ENCODE results near the gene NDUFV1. TPM values are rescaled to one million over a fixed set of nuclear protein-coding genes. Genes with fewer than 3 reads are reported as not detected.
A peak's percentile ranks its signal among the peaks of the same experiment; 100 is the strongest.

NDUFV1 gene
- total and polyA plus RNA-seq, 2 of the 4 experiments (the other 2 are of a cell fraction), result 120 to 133 TPM

DNA sequence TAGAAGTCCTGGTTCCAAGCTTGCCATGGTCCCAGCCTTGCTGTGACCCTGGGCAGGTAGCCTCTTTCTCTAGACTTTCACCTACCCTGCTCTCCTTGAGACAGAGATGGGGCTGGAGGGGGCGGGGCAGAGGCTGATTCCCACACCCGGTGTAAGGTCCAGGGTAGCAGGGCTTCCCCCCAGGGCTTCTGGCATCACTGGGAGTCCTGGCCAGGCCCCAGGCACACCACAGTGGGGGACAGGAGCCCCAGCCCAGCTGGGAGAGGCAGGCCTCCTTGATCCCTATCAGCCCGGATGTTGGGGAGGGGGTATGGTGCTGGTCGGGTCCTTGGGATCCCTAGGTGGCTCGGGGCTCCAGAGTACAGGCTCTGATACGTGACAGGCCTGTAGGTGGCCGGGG is 24.7 kb downstream of the NDUFV1 start:
- Histone ChIP-seq H3K4me3 (ENCODE audit: insufficient read depth, low read depth, low read length) (no peak overlapping the region), H3K9me1 (ENCODE audit: insufficient read depth, low read length) (peaks cover 4% of the 10 kb centered on the region; the same call in 1 of the 2 replicates), H3K9me3 (ENCODE audit: control insufficient read depth, insufficient read depth, low read length) (no peaks in the 10 kb centered on the region), H3K56ac (ENCODE audit: extremely low read depth, insufficient read depth, low read length) (no peak overlapping the region), H4K91ac (ENCODE audit: insufficient read depth, low read depth, low read length) (no peak overlapping the region), H3K27ac (ENCODE audit: insufficient read depth, low read length) (no peak overlapping the region), H3K9ac (ENCODE audit: low read depth, low read length) (no peak overlapping the region), H2AK5ac (ENCODE audit: low read depth, low read length) (no peak overlapping the region), H3K18ac (ENCODE audit: low read depth, low read length) (no peak overlapping the region), H2BK15ac (ENCODE audit: low read depth, low read length) (no peak overlapping the region), H4K20me1 (ENCODE audit: insufficient read depth, low read length) (no peaks in the 10 kb centered on the region), H3K14ac (replicated peaks; ENCODE audit: low read depth, low read length) (no peak overlapping the region), H3K36me3 (ENCODE audit: control insufficient read depth, insufficient read depth, low read length) (no peaks in the 10 kb centered on the region), H3K4me2 (ENCODE audit: low read depth, low read length) (no peak overlapping the region), H3K4me1 (ENCODE audit: control insufficient read depth, insufficient read depth, low read length) (0 out of 2 replicates have a peak, but pooled peaks cover 3% of the 10 kb centered on the region), H4K8ac (ENCODE audit: low read depth in 2 of 2, low read length in 2 of 2) (no peak overlapping the region; a peak in 1 of 4 replicates), H3K4ac (ENCODE audit: low read depth, low read length) (no peak overlapping the region), H2AFZ (replicated peaks; ENCODE audit: low read length, poor library complexity) (peak overlapping the region; percentile 32), H2BK5ac (ENCODE audit: low read depth, low read length, poor library complexity, severe bottlenecking) (no peak overlapping the region), H2BK20ac (ENCODE audit: low read depth, low read length) (no peak overlapping the region), H3K79me1 (ENCODE audit: low read depth in 1 of 2, low read length in 2 of 2) (no peaks in the 10 kb centered on the region), H4K5ac (ENCODE audit: low read depth, low read length) (no peak overlapping the region), H2AK9ac (replicated peaks; ENCODE audit: low read depth, low read length, poor library complexity) (peak overlapping the region; percentile 91), H3K23ac (ENCODE audit: low read depth, low read length) (no peak overlapping the region), H2BK120ac (ENCODE audit: low read depth, low read length) (no peak overlapping the region), H3K27me3 (ENCODE audit: control insufficient read depth, insufficient read depth, low read length) (peaks cover 5% of the 10 kb centered on the region; the same call in 1 of the 2 replicates)
- CTCF ChIA-PET, result no interaction called here
- no TSS peak for BruUV-seq (replicated peaks)
- dilution Hi-C loops (cut with HindIII; ENCODE audit: low sequenced_read_pairs, unreplicated experiment), result no loop called here
- intact Hi-C loops (cut with micrococcal nuclease), result no loop called here
- TF ChIP-seq CEBPB (IDR thresholded peaks at IDR 0.05; ENCODE audit: low read depth, low read length) (no peak), MAZ (IDR thresholded peaks at IDR 0.05; ENCODE audit: borderline replicate concordance, low read depth, low read length) (no peak), SMC3 (IDR thresholded peaks at IDR 0.05; ENCODE audit: low read depth, low read length) (no peak), FOS (IDR thresholded peaks at IDR 0.05; ENCODE audit: low read depth, low read length) (no peak), RFX5 (IDR thresholded peaks at IDR 0.05; ENCODE audit: low read depth, low read length) (no peak), CHD1 (IDR thresholded peaks at IDR 0.05; ENCODE audit: low read depth, low read length) (no peak)
- TF ChIP-seq, protein P1, sequence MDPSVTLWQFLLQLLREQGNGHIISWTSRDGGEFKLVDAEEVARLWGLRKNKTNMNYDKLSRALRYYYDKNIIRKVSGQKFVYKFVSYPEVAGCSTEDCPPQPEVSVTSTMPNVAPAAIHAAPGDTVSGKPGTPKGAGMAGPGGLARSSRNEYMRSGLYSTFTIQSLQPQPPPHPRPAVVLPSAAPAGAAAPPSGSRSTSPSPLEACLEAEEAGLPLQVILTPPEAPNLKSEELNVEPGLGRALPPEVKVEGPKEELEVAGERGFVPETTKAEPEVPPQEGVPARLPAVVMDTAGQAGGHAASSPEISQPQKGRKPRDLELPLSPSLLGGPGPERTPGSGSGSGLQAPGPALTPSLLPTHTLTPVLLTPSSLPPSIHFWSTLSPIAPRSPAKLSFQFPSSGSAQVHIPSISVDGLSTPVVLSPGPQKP (IDR thresholded peaks at IDR 0.05; ENCODE audit: borderline replicate concordance, low read depth, low read length), result no peak
- TF ChIP-seq, protein P2, sequence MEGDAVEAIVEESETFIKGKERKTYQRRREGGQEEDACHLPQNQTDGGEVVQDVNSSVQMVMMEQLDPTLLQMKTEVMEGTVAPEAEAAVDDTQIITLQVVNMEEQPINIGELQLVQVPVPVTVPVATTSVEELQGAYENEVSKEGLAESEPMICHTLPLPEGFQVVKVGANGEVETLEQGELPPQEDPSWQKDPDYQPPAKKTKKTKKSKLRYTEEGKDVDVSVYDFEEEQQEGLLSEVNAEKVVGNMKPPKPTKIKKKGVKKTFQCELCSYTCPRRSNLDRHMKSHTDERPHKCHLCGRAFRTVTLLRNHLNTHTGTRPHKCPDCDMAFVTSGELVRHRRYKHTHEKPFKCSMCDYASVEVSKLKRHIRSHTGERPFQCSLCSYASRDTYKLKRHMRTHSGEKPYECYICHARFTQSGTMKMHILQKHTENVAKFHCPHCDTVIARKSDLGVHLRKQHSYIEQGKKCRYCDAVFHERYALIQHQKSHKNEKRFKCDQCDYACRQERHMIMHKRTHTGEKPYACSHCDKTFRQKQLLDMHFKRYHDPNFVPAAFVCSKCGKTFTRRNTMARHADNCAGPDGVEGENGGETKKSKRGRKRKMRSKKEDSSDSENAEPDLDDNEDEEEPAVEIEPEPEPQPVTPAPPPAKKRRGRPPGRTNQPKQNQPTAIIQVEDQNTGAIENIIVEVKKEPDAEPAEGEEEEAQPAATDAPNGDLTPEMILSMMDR (conservative IDR thresholded peaks at IDR 0.05; ENCODE audit: low read depth, low read length), result no peak
- in situ Hi-C loops (cut with MboI; ENCODE audit: low sequenced_read_pairs), result no loop called here
- ATAC-seq (ENCODE audit: low read depth) (no peak), DNase-seq (no peak)
- 81% methylated on average over 3 of the region's 7 CpGs; no CpG with 5 or more reads in 1 of the 2 experiments for WGBS, 2 experiments (ENCODE audit: extremely low coverage in 2 of 2, insufficient read length in 1 of 2)
- POLR2A ChIA-PET (ENCODE audit: unreplicated experiment), result no interaction called here
